GOT3 (cell line): Measurements from ENCODE around the gene NANOGP8.
"Not testable (repeated sequence)": the region's sequence is repeated elsewhere in the genome, so short reads cannot be mapped to it uniquely, and the experiment has no call there.

Source experiments
- DNase-seq: peaks from one replicate; lab custom pipeline; 2025; ENCODE audit warnings: mixed read lengths; lab: John Stamatoyannopoulos, UW

Gene NANOGP8, protein sequence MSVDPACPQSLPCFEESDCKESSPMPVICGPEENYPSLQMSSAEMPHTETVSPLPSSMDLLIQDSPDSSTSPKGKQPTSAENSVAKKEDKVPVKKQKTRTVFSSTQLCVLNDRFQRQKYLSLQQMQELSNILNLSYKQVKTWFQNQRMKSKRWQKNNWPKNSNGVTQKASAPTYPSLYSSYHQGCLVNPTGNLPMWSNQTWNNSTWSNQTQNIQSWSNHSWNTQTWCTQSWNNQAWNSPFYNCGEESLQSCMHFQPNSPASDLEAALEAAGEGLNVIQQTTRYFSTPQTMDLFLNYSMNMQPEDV

DNA sequence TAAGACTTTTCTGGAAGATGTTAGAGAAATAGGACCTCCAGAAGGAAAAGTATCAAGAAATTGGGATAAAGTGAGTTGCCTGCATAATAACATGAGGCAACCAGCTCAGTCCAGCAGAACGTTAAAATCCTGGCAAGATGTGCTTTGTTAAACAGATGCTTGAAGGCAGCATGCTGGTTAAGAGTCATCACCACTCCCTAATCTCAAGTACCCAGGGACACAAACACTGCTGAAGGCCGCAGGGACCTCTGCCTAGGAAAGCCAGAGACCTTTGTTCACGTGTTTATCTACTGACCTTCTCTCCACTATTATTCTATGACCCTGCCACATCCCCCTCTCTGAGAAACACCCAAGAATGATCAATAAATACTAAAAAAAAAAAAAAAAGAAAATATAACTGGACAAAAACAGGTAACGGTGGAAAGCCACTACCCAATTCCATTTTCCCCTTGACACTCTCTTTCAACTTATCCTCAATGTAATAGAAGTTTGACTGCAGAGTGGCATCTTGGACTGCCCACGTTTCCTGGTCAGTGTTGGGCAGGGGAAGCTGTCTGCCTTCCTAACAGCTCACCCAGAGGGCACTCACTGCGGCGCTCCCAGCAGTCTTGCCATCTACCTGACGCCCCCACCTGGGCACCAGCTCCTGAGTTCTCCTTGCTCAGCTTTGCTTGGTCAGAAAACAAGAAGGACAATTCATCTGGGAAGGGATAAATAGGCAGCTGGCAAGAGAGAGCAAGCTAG is at the start of gene NANOGP8:
Gene NANOGP8, minus strand, starts transcription at position 120 of the 744 bp plus-strand sequence. CDS start 185 bp downstream, outside the sequence.
- not testable (repeated sequence) for DNase-seq

DNA sequence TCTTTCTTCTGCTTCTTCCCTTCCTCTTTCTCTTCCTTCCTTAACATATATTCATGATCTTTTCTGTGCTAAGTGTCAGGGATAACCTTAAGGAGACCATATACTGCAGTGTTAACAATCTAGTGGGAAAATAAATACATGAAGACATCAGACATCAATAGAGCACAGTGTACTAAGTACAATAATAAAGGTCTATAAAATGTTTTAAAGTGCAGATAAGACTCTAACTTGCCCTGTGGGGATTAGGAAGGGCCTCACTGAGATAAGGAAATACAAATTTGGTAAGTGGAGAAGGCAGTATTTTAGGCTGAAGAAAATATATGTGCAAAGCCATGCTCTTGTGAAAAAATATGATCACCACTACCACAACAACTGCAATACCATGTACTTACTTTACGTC is 49.2 kb upstream of the NANOGP8 start:
- no peak for DNase-seq

DNA sequence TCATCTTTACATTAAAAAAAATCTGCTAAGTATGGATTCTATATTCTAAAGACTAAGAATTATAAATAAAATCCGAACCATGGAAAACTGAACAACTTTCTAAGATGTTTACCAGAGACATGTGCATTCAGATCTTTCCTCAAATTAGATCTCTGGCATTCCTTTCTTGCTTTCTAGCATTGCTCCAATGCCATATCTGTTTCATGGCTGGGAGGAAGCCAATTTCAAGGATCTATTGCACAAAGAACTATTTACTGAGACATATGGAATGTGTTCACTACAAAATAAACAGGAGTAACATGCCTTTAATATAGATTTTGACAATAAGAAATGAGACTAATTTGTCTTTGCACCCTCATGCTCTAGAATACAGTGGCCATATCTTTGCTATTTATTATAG is 45.1 kb upstream of the NANOGP8 start:
- DNase-seq = no peak

DNA sequence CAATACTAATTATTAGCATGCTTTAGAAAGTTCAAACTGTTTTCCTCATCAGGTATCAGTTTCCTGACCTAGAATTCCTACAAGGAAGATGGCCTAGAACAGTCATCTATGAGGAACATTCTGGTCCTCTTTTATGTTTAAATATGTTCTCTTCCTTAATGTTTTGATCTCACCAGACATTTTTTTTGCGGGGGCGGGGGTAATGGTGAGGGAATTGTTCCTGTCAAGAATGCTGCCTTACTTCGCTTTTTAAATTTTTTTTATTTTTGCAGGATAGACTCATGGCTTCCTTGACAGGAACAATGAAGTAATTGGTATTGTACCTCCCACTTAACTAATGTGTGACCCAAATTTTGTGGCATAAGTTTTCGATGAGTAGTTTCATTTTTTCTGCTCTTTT is 44.3 kb upstream of the NANOGP8 start:
- DNase-seq = no peak

DNA sequence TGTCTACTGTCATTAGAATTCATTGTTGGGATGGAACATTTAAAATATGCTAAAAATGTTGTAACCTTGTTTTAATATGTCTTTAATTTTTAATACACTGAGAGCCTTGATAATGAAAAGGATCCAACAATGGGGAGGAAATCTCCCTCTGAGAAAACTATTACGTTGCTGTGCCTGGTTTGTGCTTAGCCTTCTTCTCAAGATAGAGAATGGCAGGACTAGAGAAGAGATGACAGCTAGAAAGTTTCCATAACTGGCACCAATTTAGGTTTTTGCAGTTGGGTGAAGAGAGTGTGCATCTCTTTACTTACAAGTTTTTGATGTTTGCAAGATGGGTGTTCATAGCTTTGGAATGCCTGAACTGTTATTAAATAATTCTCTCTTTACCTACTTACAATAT is 42.6 kb upstream of the NANOGP8 start:
- no peak for DNase-seq

DNA sequence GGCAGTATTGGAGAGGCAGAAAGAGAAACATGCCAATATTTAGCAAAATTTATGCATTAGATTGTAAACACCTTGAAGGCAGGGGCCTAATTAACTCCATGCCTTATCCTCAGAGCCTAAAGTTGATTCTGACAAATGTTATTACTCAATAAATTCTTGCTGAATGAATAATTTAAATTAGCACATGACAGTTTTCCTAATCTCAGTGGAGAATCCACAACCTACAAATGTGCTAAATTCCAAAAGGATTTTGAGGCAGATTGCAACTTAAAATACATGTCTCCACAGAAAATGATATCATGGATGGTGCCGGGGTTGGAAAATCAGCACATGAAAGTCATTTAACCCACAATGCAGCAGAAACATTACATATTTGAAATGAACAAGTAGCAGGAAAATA is 41.1 kb upstream of the NANOGP8 start:
- no peak for DNase-seq

DNA sequence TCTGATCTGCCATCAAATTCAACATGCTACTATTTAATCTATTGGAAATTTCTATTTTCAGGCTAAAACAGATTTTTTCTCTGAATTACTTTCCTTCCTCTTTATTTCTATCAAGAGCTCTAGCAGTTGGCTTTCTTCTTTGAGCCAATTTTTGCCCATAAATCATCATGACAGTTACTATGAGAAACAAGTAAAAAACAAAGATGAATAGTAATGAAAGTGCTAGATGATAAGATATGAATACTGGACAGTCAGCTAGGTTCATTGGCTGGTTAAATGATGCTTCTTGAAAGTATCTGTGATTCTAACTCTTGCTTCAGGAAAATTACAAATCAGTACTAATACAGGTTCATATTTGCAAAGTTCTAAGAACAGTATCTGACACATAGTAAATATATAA is 38.6 kb upstream of the NANOGP8 start:
- no peak for DNase-seq

DNA sequence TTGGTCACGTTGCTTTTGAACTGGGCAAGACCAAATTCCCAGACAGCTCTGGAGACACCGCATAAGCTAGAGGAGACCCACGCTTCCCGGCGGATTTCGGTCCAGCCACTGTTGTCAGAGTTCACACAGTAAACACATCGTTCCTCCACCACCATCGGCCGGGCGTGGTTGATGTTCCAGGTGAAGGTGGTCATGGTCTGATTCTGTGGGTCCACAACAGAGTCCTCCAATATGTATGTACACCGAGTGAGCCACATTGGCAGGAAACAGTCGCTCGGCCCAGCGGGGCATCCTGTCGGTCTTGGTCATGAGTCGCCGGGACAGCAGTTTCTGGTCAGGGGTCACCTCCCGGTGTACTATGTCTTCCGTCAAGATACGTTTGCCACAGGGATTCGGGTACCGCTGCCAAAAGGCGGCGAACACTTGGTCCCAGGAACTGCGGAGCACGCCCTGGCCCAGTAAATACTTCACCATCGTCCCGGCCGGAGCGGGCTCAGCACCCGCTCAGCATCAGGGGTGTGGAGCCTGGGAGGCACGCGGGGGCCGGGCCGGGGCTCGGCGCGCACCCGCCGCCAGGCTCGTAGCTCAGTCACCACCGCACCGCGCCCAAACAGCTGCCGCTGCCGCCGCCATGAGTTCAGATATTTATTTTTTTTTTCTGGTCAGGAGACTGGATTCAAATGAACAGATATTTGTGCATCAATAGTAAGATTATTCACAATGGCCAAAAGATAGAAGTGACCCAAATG is 36.7 kb upstream of the NANOGP8 start:
- DNase-seq = no peak

DNA sequence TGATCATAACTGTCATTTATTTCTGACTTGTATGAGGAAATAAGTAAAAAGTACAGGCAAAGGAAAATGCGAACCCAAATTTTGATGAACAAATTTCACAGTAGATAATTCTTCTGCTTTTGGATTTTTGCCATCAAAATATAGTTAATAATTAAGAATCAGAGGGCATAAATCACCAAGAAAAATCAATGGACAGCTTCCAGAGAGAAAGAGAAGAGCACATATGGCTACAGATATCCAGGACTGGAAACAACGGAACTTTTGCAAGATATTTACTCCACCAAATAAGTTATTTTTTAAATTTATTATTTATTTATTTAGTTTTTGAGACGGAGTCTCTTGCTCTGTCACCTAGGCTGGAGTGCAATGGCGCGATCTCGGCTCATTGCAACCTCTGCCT is 35.1 kb upstream of the NANOGP8 start:
- DNase-seq = no peak

DNA sequence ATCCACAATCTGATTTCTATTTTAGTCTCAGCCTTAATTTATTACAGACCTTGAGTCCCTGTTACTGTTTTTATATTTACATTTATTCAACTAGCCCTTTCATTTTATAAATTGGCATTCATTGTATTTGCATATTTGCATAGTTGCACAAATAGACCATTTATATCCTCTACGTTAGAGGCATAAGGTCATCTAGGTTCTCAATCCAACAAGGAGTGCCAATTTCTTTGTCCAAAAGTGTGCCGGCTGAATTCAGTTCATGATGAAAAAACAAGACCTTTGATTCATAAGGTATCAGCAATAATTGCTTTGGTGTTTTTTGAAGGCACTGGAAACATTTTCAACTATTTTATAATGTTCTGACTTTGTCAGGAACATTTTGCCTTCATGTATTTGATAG is 33.9 kb upstream of the NANOGP8 start:
- DNase-seq = no peak

DNA sequence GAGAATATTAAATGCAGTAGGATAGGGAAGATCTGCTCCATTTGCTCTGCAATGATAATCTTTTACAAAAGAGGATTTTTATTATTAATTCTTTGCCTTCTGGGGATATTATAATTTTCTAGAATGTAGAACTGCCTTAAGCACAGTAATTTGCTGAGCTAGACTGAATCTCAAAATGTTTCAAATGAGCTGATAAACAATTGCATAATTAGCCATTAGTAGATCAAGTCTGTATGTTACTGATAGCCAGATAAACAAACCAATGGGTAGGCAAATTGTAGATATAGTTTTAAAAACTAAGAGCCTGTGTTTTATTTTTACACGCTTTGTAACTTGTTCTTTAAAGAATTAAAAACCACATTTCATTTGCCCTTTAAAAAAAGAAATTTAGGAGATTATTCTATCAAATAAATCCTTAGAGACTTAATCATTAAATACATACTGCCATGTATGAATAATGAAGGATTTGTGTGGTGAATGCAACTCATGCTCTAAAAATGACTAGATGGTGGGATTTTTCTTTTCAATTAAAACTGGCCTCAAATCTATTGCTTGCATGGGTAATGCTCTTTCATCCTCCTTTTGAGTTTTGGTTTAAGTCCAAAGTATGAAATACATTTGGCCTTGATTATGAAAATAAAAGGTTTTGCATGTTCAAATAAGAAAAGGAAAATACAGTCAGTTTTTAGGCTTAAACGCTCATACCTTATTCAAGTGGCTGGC is 32.6 kb upstream of the NANOGP8 start:
- no peak for DNase-seq

DNA sequence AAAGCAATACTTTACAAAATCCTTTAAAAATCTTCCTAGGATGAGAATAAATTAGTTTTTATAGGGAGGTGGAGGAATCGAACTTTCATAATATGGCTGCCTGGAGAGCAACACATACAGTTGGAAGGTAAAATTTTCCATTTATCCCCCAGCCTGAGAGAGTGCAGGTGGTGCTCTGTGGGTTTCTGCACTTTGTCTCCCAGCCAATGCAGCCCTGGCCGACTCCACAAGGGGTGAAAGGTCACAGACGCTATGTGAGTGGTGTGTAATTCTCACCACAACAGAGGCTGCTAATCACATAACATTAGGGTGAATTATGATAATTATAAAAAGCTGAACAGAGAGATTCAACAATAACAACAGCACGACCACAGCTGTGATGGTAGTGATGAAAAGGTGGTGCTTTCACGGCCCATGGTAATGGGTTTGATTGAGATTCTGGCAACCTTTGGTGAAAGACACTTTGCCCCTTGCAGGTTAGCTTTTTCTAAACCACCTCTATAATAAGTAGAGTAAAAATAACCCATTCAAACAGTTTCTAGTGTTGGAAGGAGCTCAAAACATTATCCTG is 30.1 kb upstream of the NANOGP8 start:
- no peak for DNase-seq

DNA sequence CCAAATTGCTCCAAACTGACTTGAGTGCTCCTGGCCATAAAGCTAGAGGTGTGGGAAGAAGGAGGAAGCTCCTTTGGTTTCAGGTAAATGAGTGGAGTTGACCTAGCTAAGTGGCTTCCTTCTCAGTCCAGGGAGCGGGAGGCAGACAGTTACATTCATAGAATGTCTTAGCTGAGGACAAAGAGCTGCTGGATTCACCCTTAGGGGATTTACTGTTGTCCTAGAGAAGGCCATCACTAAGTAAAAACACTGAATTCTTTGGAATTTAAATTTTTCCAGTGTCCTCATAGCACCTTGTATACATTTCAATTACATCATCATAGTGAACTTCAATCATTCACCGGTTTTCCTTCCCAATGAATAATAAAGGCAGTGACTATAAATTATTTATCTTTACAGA is 27.3 kb upstream of the NANOGP8 start:
- no peak for DNase-seq

DNA sequence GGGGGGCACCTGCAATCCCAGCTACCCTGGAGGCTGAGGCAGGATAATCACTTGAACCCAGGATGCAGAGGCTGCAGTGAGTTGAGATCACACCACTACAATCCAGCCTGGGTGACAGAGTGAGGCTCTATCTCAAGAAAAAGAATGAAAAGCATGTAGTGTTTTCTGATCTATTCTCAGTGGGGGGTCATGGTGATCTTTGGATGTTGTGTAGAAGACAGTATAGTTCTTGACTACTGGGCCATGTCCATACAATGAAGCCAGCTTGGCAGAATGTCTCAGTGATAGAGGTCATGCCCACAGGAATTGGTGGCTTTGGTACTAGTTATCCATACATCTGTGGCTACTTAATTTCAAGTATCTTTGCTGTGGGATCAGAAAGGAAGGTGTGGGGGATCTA is 26.8 kb upstream of the NANOGP8 start:
- DNase-seq = no peak

DNA sequence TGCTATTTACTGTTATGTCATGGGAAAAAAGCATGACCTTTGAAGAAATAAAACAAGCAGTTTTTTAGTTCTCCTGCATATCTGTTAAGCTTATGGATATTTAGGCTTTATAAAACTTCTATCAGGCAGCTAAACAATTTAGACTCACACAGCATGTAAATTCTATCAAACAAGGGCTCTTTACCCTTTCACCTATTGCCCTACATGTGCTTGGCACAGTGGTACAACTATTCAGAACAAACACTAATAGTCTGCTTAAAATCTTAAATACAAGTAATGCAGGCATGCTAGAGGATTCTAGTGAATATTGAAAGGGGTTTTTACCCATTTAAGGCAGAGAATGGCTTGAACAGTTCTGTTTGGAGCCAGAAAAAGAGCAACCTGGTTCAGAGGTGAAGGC is 23.4 kb upstream of the NANOGP8 start:
- no peak for DNase-seq

DNA sequence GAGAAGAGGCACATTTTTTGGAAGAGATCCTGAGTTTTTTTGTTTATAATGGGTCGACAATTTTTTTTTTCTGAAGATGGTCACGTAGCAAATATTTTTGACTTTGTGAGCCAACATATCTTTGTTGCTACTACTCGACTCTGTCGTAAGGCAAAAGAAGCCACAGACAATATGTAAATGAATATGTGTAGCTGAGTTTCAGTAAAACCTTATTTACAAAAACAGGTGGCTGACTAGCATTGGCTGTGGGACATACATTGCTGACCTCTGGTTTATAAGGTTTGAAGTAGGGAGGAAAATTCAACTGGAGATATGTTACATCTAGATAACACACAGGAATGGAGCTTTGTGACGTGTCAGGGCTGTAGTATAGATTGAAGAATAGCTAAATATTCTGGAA is 22.5 kb upstream of the NANOGP8 start:
- no peak for DNase-seq

DNA sequence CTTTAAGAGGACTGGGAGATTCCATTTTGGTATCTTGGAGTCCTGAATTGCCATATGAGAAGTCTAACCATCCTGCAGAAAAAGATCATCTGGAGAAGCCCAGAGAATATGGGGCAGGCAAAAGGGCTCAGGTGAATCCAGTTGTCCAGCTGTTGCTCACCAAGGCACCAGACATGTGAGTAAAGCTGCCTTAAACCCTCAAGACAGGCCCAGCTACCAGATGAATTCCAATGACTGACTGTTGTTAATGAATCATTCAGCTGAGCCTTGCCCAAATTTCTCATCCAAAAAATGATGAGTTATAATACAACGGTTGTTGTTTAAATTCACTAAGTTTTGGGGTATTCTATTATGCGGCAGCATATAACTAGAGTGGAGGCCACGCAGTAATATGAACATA is 22.0 kb upstream of the NANOGP8 start:
- DNase-seq = no peak

DNA sequence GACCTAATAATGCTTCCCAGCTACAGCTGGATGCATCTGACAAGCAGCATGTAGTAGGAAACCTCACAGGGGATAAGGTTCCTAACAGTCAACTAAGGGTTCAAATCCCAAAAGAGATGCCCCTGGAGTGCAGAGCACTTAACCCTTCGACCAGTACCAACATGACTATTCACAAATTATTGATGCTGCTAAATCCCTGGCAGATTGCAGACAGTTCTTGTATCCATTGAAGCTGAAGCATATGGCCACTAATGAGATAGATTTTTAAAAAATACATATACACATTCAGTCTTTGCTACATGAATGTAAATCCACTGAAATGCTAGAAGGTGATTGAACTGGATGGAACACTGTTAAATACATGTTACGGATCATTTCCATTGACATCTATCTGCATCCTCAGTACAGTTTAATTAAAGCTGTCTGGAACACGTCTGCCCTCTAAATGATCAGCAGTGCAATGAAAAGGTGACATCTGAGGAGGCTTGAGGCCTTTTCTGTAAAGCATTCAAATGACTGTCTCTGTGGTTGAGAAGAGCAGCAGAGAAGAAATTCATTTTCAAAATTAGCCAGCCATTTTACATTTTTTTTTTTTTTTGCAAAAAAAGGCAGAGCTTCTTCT is 19.5 kb upstream of the NANOGP8 start:
- DNase-seq = no peak

DNA sequence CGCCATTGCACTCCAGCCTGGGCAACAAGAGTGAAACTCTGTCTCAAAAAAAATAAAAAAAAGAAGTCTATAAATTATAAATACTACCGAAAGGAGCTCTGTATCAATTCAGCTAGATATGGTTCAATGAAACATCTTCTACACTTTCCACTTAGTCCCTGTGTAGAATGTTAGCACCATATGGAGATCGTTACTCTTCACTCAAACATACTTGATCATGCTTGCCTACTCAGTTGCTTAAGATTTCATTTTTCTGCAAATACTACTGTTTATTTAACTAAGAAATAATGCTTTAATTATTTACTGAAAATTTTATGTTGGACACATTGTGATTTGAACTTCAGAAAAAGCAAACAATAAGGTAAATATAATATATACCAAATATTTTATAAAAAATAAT is 17.1 kb upstream of the NANOGP8 start:
- no peak for DNase-seq

DNA sequence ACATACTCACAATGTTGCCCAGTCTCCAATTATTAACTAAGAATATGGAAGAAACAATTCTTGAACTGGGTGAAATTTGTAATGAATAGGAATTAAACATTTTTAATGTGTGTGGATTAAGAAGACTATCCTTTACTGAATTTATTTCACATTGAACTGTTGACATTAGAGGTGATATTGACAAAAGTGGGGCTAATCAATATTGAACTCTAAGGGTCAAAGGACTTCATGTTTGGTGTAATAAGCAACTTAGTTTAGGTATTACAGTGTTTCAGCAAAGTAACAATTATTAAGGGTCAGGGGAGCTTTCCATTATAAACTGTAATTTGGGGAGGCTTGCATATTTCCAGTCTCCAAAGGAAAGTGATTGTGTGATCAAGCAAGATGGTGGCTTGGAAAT is 16.2 kb upstream of the NANOGP8 start:
- no peak for DNase-seq

DNA sequence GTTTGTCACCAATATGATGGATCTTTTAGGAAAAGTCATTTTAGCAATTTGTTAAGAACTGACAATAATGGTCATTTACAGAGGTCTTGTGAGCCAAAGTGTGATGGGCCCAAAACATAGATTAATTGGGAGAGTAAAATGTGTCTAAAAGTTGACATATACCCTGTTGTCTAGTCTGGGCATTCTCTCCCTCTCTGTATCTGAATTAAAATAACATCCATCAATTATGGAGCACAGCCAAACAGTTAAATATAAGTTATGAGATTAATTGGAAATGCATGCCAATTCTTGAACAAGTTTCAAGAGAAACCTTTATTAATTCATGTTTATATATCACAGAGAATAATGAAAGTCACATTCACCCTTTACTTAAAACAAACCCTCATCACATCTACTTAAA is 13.6 kb upstream of the NANOGP8 start:
- DNase-seq = no peak

DNA sequence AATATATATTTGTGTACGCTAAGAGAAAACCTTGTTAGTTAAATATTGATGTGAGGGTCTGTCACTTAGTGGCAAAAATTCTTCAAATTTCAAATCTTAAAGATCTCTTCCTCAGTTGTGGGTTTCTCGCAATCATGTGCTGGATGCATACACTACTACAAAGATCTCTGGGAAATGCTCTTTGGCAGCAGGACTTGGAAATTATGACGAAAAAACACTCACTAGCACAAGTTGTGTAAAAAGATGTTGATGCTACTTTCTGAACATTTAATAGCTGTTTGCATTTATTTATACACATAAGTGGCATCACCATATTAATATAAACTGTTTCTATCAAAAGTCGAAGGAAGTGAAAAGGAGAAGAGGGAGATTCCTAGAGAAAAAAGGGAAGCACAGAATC is 10.8 kb upstream of the NANOGP8 start:
- DNase-seq = no peak
